GM08714 (cell line): ENCODE results near the gene ZNF540.
"Not testable (repeated sequence)": the region's sequence is repeated elsewhere in the genome, so short reads cannot be mapped to it uniquely, and the experiment has no call there.

Experiments
- H3K4me3 ChIP-seq: fragments of 200-500 bp; sonication (Bioruptor generic); 2 replicates; pipeline ENCODE4 v1.5.1; 2014; ENCODE audit warnings: mild to moderate bottlenecking, low read length, inconsistent platforms
- ZNF274 ChIP-seq: IDR thresholded peaks from 2 replicates; pipeline ENCODE4 v1.6.1; 2012; ENCODE audit warnings: mild to moderate bottlenecking, low read depth, low read length

The ZNF540 gene

GRCh38 chr19:37655689-37656371 lies 61.2 kb downstream of the ZNF540 start:
- no peak for TF ChIP-seq ZNF274
- H3K4me3 ChIP-seq = peak overlapping the region; percentile 74

- H3K4me3 ChIP-seq = not testable (repeated sequence)
Observed at GRCh38 chr19:37657157-37657556, 62.5 kb downstream of the ZNF540 start.
